Measurements from ENCODE around the gene TRIM17. TPM values are rescaled to one million over a fixed set of nuclear protein-coding genes. Genes with fewer than 3 reads are reported as not detected.

Gene TRIM17
- total RNA-seq, 1 donor from 2014 or later = 1.5 TPM

GRCh38 chr1:228366866-228367741 lies 49.6 kb downstream of the TRIM17 start:
- H4K20me1 ChIP-seq (ENCODE audit: insufficient read depth, low read length) = no peaks in the 10 kb centered on the region
- H3K9me3 ChIP-seq (ENCODE audit: insufficient read depth, low read depth, low read length) = no peaks in the 10 kb centered on the region
- H3K36me3 ChIP-seq (ENCODE audit: insufficient read depth, low read length) = no peaks in the 10 kb centered on the region
- H3K79me2 ChIP-seq (ENCODE audit: insufficient read depth, low read length) = no peaks in the 10 kb centered on the region
- Mint-ChIP-seq H3K9me3 (ENCODE audit: unreplicated experiment) (no peaks in the 10 kb centered on the region), H3K27me3 (ENCODE audit: low read depth, unreplicated experiment) (peaks cover 30% of the 10 kb centered on the region), H3K4me3 (ENCODE audit: unreplicated experiment) (no peak overlapping the region), H3K4me1 (ENCODE audit: low read depth, unreplicated experiment) (no peaks in the 10 kb centered on the region), H3K27ac (ENCODE audit: unreplicated experiment) (no peak overlapping the region), H3K36me3 (ENCODE audit: low read depth, unreplicated experiment) (no peaks in the 10 kb centered on the region)
- H3K27ac ChIP-seq (ENCODE audit: low read depth, low read length) = no peak overlapping the region
- FAIRE-seq (no peak), DNase-seq (ENCODE audit: low read depth) (no peak)
- no peak overlapping the region for H3K4me2 ChIP-seq (ENCODE audit: low read length)
- H3K27me3 ChIP-seq (ENCODE audit: insufficient read depth, low read length) = no peaks in the 10 kb centered on the region
- H3K9ac ChIP-seq (ENCODE audit: low read length) = no peak overlapping the region
- no peaks in the 10 kb centered on the region for H3K4me1 ChIP-seq (ENCODE audit: insufficient read depth, low read length)
- no peak overlapping the region for H2AFZ ChIP-seq (ENCODE audit: low read depth, low read length)
- no peak overlapping the region for H3K4me3 ChIP-seq (ENCODE audit: insufficient read depth, low read depth, low read length)
- TF ChIP-seq EZH2 (IDR thresholded peaks at IDR 0.05; ENCODE audit: insufficient read depth, low read length) (no peak), CTCF (IDR thresholded peaks at IDR 0.05; ENCODE audit: insufficient read depth, low read depth, low read length) (no peak)

DNA sequence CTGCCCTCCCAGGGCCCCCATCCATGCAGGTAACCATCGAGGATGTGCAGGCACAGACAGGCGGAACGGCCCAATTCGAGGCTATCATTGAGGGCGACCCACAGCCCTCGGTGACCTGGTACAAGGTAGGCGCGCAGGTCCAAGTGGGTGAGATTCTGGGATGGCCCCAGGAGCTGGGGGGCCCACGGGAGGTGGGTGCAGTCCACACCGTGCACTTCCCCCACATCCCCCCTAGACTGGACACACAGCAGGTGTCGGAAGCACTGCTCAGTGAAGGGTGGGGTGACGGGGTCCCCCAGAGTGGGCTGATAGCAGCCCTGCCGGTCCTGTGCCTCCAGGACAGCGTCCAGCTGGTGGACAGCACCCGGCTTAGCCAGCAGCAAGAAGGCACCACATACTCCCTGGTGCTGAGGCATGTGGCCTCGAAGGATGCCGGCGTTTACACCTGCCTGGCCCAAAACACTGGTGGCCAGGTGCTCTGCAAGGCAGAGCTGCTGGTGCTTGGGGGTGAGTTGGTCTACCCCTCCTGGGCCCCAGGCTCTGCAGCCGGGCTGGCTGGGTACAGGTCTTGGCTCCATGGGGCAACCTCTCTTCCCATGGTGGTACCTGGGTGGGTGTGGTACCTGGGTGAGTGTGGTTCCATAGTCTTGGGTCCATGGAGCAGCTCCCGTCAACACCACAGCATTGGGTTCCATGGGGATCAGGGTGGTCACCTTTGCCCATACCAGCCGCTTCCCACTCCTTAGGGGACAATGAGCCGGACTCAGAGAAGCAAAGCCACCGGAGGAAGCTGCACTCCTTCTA lies 50.4 kb downstream of the TRIM17 start:
- no peaks in the 10 kb centered on the region for H4K20me1 ChIP-seq (ENCODE audit: insufficient read depth, low read length)
- H3K4me3 ChIP-seq (ENCODE audit: insufficient read depth, low read depth, low read length) = no peak overlapping the region
- no peaks in the 10 kb centered on the region for H3K36me3 Mint-ChIP-seq (ENCODE audit: low read depth, unreplicated experiment)
- H3K4me3 Mint-ChIP-seq (ENCODE audit: unreplicated experiment) = no peak overlapping the region
- DNase-seq (ENCODE audit: low read depth) = no peak
- H3K36me3 ChIP-seq (ENCODE audit: insufficient read depth, low read length) = no peaks in the 10 kb centered on the region
- H3K4me2 ChIP-seq (ENCODE audit: low read length) = no peak overlapping the region
- no peaks in the 10 kb centered on the region for H3K79me2 ChIP-seq (ENCODE audit: insufficient read depth, low read length)
- no peaks in the 10 kb centered on the region for H3K27me3 ChIP-seq (ENCODE audit: insufficient read depth, low read length)
- H3K9me3 Mint-ChIP-seq (ENCODE audit: unreplicated experiment) = no peaks in the 10 kb centered on the region
- no peaks in the 10 kb centered on the region for H3K4me1 Mint-ChIP-seq (ENCODE audit: low read depth, unreplicated experiment)
- no peak for TF ChIP-seq EZH2 (IDR thresholded peaks at IDR 0.05; ENCODE audit: insufficient read depth, low read length)
- TF ChIP-seq CTCF (IDR thresholded peaks at IDR 0.05; ENCODE audit: insufficient read depth, low read depth, low read length) = no peak
- FAIRE-seq = no peak
- no peak overlapping the region for H2AFZ ChIP-seq (ENCODE audit: low read depth, low read length)
- peaks cover 29% of the 10 kb centered on the region for H3K27me3 Mint-ChIP-seq (ENCODE audit: low read depth, unreplicated experiment)
- H3K27ac Mint-ChIP-seq (ENCODE audit: unreplicated experiment) = no peak overlapping the region
- no peak overlapping the region for H3K9ac ChIP-seq (ENCODE audit: low read length)
- no peaks in the 10 kb centered on the region for H3K4me1 ChIP-seq (ENCODE audit: insufficient read depth, low read length)
- no peaks in the 10 kb centered on the region for H3K9me3 ChIP-seq (ENCODE audit: insufficient read depth, low read depth, low read length)
- no peak overlapping the region for H3K27ac ChIP-seq (ENCODE audit: low read depth, low read length)

All from astrocyte (in vitro differentiated cells and primary cell).